ENCODE measurements around the gene TNFSF4. TPM values are rescaled to one million over a fixed set of nuclear protein-coding genes. Genes with fewer than 3 reads are reported as not detected.

The TNFSF4 gene
- polyA plus RNA-seq, 1 donor from 2014 or later, result 1.0 TPM

- H3K79me2 ChIP-seq (replicated peaks; ENCODE audit: insufficient read depth, low read length), result no peaks in the 10 kb centered on the region
- H3K4me3 ChIP-seq (ENCODE audit: low read length), result no peak overlapping the region
- no peak for TF ChIP-seq REST (IDR thresholded peaks at IDR 0.05; ENCODE audit: borderline replicate concordance)
- TF ChIP-seq EP300 (conservative IDR thresholded peaks at IDR 0.05; ENCODE audit: poor library complexity, severe bottlenecking), result no peak
- no peak for TF ChIP-seq RAD21 (conservative IDR thresholded peaks at IDR 0.05)
- H3K27me3 ChIP-seq (ENCODE audit: insufficient read depth, low read depth, low read length), result no peaks in the 10 kb centered on the region
- no peak overlapping the region for H3K9ac ChIP-seq (ENCODE audit: low read length)
- H3F3A ChIP-seq (ENCODE audit: insufficient read depth, low read length, poor library complexity, severe bottlenecking), result no peaks in the 10 kb centered on the region
- no peak overlapping the region for H3K27ac ChIP-seq (ENCODE audit: low read length)
- H2AFZ ChIP-seq (ENCODE audit: low read depth, low read length), result no peak overlapping the region
- no peak overlapping the region for H3K4me2 ChIP-seq (ENCODE audit: low read length)
- H3K9me3 ChIP-seq (ENCODE audit: low read length), result no peaks in the 10 kb centered on the region
- no peaks in the 10 kb centered on the region for H3K36me3 ChIP-seq (ENCODE audit: insufficient read depth, low read length)
- H3K9me2 ChIP-seq (ENCODE audit: insufficient read depth, low read length), result no peaks in the 10 kb centered on the region
- H4K20me1 ChIP-seq (ENCODE audit: insufficient read depth), result no peaks in the 10 kb centered on the region
Observed at GRCh38 chr1:173173388-173173787, 33.7 kb downstream of the TNFSF4 start.

- no peaks in the 10 kb centered on the region for H3K36me3 ChIP-seq (ENCODE audit: insufficient read depth, low read length)
- no peak overlapping the region for H3K4me3 ChIP-seq (ENCODE audit: low read length)
- H3F3A ChIP-seq (ENCODE audit: insufficient read depth, low read length, poor library complexity, severe bottlenecking), result no peaks in the 10 kb centered on the region
- no peaks in the 10 kb centered on the region for H3K79me2 ChIP-seq (replicated peaks; ENCODE audit: insufficient read depth, low read length)
- no peak overlapping the region for H3K9ac ChIP-seq (ENCODE audit: low read length)
- H3K27ac ChIP-seq (ENCODE audit: low read length), result no peak overlapping the region
- H3K4me2 ChIP-seq (ENCODE audit: low read length), result no peak overlapping the region
- no peaks in the 10 kb centered on the region for H4K20me1 ChIP-seq (ENCODE audit: insufficient read depth)
- no peaks in the 10 kb centered on the region for H3K27me3 ChIP-seq (ENCODE audit: insufficient read depth, low read depth, low read length)
- no peaks in the 10 kb centered on the region for H3K9me3 ChIP-seq (ENCODE audit: low read length)
- TF ChIP-seq CTCF (IDR thresholded peaks at IDR 0.05; ENCODE audit: poor library complexity, severe bottlenecking), result no peak
- no peak for TF ChIP-seq MXI1 (conservative IDR thresholded peaks at IDR 0.05; ENCODE audit: poor library complexity, severe bottlenecking)
- no peak for TF ChIP-seq EP300 (conservative IDR thresholded peaks at IDR 0.05; ENCODE audit: poor library complexity, severe bottlenecking)
- TF ChIP-seq TAF1 (IDR thresholded peaks at IDR 0.05; ENCODE audit: low read depth), result no peak
- TF ChIP-seq REST (IDR thresholded peaks at IDR 0.05; ENCODE audit: borderline replicate concordance), result no peak
- no peak for TF ChIP-seq SMC3 (conservative IDR thresholded peaks at IDR 0.05; ENCODE audit: poor library complexity)
- no peak for TF ChIP-seq POLR2AphosphoS5 (IDR thresholded peaks at IDR 0.05)
- TF ChIP-seq EZH2 (IDR thresholded peaks at IDR 0.05; ENCODE audit: borderline replicate concordance, insufficient read depth, low read length, poor library complexity, severe bottlenecking), result no peak
- TF ChIP-seq RAD21 (conservative IDR thresholded peaks at IDR 0.05), result no peak
- H3K9me2 ChIP-seq (ENCODE audit: insufficient read depth, low read length), result no peaks in the 10 kb centered on the region
- no peak overlapping the region for H2AFZ ChIP-seq (ENCODE audit: low read depth, low read length)
Observed at GRCh38 chr1:173171152-173171551, 36.0 kb downstream of the TNFSF4 start.
